ENCODE data around the gene PRDM4.

DNA sequence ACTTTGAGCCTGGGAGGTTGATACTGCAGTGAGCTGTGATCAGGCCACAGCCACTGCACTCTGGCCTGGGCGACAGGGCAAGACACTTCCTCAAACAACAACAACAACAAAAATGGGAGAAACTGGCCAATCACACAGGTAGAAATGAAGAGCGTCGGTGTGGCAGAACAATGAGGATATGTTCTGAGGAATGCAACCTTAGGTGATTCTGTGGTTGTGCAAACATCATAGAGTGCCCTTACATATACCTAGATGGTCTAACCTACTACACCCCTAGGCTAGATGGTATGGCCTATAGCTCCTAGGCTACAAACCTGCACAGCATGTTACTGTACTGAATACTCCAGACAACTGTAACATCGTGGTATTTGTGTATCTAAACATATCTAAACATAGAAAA lies 3.7 kb upstream of the PRDM4 start:
- TF ChIP-seq, protein P1, sequence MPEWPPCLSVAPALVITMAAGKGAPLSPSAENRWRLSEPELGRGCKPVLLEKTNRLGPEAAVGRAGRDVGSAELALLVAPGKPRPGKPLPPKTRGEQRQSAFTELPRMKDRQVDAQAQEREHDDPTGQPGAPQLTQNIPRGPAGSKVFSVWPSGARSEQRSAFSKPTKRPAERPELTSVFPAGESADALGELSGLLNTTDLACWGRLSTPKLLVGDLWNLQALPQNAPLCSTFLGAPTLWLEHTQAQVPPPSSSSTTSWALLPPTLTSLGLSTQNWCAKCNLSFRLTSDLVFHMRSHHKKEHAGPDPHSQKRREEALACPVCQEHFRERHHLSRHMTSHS (tag by site-specific recombination; IDR thresholded peaks at IDR 0.05): no peak
- TF ChIP-seq, protein P2, sequence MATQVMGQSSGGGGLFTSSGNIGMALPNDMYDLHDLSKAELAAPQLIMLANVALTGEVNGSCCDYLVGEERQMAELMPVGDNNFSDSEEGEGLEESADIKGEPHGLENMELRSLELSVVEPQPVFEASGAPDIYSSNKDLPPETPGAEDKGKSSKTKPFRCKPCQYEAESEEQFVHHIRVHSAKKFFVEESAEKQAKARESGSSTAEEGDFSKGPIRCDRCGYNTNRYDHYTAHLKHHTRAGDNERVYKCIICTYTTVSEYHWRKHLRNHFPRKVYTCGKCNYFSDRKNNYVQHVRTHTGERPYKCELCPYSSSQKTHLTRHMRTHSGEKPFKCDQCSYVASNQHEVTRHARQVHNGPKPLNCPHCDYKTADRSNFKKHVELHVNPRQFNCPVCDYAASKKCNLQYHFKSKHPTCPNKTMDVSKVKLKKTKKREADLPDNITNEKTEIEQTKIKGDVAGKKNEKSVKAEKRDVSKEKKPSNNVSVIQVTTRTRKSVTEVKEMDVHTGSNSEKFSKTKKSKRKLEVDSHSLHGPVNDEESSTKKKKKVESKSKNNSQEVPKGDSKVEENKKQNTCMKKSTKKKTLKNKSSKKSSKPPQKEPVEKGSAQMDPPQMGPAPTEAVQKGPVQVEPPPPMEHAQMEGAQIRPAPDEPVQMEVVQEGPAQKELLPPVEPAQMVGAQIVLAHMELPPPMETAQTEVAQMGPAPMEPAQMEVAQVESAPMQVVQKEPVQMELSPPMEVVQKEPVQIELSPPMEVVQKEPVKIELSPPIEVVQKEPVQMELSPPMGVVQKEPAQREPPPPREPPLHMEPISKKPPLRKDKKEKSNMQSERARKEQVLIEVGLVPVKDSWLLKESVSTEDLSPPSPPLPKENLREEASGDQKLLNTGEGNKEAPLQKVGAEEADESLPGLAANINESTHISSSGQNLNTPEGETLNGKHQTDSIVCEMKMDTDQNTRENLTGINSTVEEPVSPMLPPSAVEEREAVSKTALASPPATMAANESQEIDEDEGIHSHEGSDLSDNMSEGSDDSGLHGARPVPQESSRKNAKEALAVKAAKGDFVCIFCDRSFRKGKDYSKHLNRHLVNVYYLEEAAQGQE (tag by site-specific recombination; IDR thresholded peaks at IDR 0.05): no peak
- no peak for TF ChIP-seq SCRT1 (tag by site-specific recombination; IDR thresholded peaks at IDR 0.05; ENCODE audit: borderline replicate concordance)
- TF ChIP-seq ZNF707 (tag by site-specific recombination; IDR thresholded peaks at IDR 0.05): no peak
- no peak for TF ChIP-seq ZNF510 (tag by site-specific recombination; IDR thresholded peaks at IDR 0.05; ENCODE audit: insufficient replicate concordance)
- no peak for TF ChIP-seq SP3 (tag by site-specific recombination; IDR thresholded peaks at IDR 0.05)
- no peak for TF ChIP-seq ZNF248 (tag by site-specific recombination; IDR thresholded peaks at IDR 0.05)
- TF ChIP-seq, protein P3, sequence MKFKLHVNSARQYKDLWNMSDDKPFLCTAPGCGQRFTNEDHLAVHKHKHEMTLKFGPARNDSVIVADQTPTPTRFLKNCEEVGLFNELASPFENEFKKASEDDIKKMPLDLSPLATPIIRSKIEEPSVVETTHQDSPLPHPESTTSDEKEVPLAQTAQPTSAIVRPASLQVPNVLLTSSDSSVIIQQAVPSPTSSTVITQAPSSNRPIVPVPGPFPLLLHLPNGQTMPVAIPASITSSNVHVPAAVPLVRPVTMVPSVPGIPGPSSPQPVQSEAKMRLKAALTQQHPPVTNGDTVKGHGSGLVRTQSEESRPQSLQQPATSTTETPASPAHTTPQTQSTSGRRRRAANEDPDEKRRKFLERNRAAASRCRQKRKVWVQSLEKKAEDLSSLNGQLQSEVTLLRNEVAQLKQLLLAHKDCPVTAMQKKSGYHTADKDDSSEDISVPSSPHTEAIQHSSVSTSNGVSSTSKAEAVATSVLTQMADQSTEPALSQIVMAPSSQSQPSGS (tag by site-specific recombination; IDR thresholded peaks at IDR 0.05; ENCODE audit: low read depth): no peak
- TF ChIP-seq, protein P4, sequence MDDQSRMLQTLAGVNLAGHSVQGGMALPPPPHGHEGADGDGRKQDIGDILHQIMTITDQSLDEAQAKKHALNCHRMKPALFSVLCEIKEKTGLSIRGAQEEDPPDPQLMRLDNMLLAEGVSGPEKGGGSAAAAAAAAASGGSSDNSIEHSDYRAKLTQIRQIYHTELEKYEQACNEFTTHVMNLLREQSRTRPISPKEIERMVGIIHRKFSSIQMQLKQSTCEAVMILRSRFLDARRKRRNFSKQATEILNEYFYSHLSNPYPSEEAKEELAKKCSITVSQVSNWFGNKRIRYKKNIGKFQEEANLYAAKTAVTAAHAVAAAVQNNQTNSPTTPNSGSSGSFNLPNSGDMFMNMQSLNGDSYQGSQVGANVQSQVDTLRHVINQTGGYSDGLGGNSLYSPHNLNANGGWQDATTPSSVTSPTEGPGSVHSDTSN (CRISPR knock-in tag; IDR thresholded peaks at IDR 0.05): no peak
- TF ChIP-seq, protein P5, sequence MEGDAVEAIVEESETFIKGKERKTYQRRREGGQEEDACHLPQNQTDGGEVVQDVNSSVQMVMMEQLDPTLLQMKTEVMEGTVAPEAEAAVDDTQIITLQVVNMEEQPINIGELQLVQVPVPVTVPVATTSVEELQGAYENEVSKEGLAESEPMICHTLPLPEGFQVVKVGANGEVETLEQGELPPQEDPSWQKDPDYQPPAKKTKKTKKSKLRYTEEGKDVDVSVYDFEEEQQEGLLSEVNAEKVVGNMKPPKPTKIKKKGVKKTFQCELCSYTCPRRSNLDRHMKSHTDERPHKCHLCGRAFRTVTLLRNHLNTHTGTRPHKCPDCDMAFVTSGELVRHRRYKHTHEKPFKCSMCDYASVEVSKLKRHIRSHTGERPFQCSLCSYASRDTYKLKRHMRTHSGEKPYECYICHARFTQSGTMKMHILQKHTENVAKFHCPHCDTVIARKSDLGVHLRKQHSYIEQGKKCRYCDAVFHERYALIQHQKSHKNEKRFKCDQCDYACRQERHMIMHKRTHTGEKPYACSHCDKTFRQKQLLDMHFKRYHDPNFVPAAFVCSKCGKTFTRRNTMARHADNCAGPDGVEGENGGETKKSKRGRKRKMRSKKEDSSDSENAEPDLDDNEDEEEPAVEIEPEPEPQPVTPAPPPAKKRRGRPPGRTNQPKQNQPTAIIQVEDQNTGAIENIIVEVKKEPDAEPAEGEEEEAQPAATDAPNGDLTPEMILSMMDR (tag by site-specific recombination; IDR thresholded peaks at IDR 0.05): no peak

Data from HEK293 (cell line).